ENCODE results near the gene PTPA.

DNA sequence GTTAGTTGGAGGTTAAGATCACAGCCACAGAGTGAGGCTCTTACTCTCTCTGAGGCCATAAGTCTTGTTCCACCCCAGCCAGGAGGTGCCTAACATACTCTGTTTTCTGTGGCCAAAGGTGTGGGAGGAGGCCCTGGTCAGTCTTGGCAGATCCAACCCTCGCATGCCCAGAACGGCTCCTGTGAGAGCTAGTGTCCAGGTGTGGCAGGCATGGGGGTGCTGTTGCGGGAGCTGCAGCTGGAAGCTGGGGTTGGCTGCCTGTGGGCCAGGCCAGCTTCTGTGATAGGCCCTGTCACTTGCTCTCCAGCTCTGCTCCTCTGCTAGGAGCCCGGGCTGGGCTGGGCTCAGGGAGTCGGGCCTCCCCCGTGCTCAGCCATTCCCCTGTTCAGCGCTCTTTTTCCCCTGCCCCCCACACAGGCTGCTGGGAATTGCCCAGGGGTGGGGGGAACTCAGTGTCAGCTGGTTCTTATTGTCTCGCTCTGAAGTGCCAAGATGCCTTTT lies 35.3 kb downstream of the PTPA start:
- TF ChIP-seq, protein P1, sequence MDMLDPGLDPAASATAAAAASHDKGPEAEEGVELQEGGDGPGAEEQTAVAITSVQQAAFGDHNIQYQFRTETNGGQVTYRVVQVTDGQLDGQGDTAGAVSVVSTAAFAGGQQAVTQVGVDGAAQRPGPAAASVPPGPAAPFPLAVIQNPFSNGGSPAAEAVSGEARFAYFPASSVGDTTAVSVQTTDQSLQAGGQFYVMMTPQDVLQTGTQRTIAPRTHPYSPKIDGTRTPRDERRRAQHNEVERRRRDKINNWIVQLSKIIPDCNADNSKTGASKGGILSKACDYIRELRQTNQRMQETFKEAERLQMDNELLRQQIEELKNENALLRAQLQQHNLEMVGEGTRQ (IDR thresholded peaks at IDR 0.05; ENCODE audit: borderline replicate concordance, low read depth, low read length), result no peak
- no peak for TF ChIP-seq SREBF2 (IDR thresholded peaks at IDR 0.05; ENCODE audit: low read length)
- no peak for TF ChIP-seq TAF1 (IDR thresholded peaks at IDR 0.05; ENCODE audit: borderline replicate concordance, low read depth, low read length)
- TF ChIP-seq, protein P2, sequence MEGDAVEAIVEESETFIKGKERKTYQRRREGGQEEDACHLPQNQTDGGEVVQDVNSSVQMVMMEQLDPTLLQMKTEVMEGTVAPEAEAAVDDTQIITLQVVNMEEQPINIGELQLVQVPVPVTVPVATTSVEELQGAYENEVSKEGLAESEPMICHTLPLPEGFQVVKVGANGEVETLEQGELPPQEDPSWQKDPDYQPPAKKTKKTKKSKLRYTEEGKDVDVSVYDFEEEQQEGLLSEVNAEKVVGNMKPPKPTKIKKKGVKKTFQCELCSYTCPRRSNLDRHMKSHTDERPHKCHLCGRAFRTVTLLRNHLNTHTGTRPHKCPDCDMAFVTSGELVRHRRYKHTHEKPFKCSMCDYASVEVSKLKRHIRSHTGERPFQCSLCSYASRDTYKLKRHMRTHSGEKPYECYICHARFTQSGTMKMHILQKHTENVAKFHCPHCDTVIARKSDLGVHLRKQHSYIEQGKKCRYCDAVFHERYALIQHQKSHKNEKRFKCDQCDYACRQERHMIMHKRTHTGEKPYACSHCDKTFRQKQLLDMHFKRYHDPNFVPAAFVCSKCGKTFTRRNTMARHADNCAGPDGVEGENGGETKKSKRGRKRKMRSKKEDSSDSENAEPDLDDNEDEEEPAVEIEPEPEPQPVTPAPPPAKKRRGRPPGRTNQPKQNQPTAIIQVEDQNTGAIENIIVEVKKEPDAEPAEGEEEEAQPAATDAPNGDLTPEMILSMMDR (IDR thresholded peaks at IDR 0.05 in 2 of 3, conservative IDR thresholded peaks at IDR 0.05 in 1 of 3; ENCODE audit: control insufficient read depth in 2 of 3, extremely low read depth in 1 of 3, insufficient read depth in 1 of 3, low read depth in 3 of 3, low read length in 3 of 3), result no peak
- no peak for TF ChIP-seq RCOR1 (conservative IDR thresholded peaks at IDR 0.05; ENCODE audit: low read depth, low read length)
- TF ChIP-seq RBBP5 (conservative IDR thresholded peaks at IDR 0.05), result no peak
